ENCODE results near the gene PDPN.

DNA sequence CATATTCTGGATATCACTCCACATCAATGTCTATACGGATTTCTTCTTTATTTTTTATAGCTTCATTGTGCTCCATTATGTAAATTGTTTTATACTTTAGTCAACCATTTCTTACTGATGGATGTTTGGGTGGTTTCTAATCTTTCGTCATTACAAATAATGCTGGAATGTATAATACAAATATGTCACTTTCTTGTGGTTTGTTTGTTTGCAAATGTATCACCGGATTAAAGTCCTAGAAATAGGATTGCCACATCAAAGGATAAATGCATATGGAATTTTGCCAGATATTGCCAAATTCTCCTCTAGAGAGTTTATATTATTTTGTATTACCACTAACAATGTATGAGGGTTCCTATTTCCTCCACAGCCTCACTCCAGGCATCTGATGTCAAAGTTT lies 67.6 kb downstream of the PDPN start:
- TF ChIP-seq, protein P1, sequence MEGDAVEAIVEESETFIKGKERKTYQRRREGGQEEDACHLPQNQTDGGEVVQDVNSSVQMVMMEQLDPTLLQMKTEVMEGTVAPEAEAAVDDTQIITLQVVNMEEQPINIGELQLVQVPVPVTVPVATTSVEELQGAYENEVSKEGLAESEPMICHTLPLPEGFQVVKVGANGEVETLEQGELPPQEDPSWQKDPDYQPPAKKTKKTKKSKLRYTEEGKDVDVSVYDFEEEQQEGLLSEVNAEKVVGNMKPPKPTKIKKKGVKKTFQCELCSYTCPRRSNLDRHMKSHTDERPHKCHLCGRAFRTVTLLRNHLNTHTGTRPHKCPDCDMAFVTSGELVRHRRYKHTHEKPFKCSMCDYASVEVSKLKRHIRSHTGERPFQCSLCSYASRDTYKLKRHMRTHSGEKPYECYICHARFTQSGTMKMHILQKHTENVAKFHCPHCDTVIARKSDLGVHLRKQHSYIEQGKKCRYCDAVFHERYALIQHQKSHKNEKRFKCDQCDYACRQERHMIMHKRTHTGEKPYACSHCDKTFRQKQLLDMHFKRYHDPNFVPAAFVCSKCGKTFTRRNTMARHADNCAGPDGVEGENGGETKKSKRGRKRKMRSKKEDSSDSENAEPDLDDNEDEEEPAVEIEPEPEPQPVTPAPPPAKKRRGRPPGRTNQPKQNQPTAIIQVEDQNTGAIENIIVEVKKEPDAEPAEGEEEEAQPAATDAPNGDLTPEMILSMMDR (IDR thresholded peaks at IDR 0.05; ENCODE audit: insufficient read depth, low read depth, low read length), result no peak
- TF ChIP-seq EZH2 (IDR thresholded peaks at IDR 0.05; ENCODE audit: insufficient read depth, low read length), result no peak
